Renal cortex interstitium (tissue), 11 donors: Measurements from ENCODE around the gene TMCO6. TPM values are rescaled to one million over a fixed set of nuclear protein-coding genes. Genes with fewer than 3 reads are reported as not detected.
"Not testable (repeated sequence)": the region's sequence is repeated elsewhere in the genome, so short reads cannot be mapped to it uniquely, and the experiment has no call there.

Source experiments
- DNase-seq, 11 donors: peaks; one replicate each; pipeline ENCODE4 v3.0.0-alpha.2; 2013; ENCODE audit warnings: low read depth in 9 of 11, low spot score in 4 of 11; ENCODE audit errors: extremely low read depth in 1 of 11
- polyA plus RNA-seq, 3 donors: library from polyadenylated mRNA; unstranded; fragments of 120-200 nt; gene quantifications; one replicate each; pipeline ENCODE4 v1.2.1, GENCODE V29; 2013; ENCODE audit not compliant: insufficient read length in 3 of 3

Gene TMCO6
- polyA plus RNA-seq, 3 donors: 16.1 to 19.3 (median 17.0) TPM

DNA sequence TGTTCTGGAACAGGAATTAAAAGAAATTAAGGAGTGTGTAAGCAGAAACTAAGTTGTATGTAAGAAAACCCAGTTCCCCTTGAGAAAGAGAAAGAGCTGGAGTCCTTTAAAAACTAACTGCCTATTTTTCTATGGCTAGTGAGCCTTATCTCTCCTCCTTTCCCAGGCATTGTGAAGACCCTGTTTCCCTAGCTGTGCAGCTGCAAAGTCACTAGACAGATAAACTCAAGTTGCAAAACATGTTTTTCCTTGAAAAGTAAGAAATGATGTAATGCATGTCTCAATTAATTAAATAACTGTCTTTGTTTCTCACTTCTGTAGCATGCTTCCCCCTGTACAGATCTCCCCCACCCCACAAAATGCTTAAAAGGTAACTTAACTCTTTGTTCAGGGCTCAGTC is 16.2 kb upstream of the TMCO6 start:
- DNase-seq: not testable (repeated sequence)

DNA sequence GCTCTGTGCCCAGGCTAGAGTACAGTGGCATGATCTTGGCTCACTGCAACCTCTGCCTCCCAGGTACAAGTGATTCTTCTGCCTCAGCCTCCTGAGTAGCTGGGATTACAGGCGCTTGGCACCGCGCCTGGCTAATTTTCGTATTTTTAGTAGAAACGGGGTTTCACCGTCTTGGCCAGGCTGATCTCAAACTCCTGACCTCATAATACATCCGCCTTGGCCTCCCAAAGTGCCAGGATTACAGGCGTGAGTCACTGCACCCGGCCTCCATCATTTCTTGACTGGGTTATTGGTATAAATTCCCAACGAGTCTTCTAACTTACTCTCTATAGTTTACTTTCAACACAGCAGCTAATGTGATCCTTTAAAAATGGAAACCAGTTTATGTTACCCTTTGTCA is 14.4 kb upstream of the TMCO6 start:
- not testable (repeated sequence) for DNase-seq

DNA sequence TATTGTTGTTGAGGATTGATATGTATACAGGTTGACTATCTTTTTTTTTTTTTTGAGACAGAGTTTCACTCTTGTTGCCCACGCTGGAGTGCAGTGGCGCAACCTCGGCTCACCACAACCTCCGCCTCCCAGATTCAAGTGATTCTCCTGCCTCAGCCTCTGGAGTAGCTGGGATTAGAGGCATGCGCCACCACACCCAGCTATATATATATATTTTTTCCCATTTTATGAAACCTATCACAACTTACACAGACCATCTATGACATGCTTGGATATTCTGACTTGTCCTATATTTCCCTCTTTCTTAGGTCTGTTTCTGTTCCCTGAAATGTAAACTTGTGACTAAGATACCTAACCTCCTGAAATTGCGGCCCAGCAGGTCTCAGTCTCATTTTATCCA is 11.3 kb upstream of the TMCO6 start:
- DNase-seq: no peak

DNA sequence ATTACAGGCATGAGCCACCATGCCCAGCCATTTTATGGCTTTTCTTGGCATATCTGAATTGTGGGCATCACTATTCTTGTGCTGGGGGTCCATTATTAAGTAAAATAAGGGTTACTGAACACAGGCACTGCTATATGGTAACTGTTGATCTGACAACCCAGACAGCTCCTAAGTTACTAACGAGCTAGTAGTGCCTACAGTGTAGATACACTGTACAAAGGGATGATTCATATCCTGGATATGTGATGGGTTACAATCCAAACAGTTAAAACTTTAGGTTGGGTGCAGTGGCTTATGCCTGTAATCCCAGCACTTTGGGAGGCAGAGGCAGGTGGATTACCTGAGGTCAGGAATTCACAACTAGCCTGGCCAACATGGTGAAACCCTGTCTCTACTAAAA is 10.5 kb upstream of the TMCO6 start:
- DNase-seq: no peak

DNA sequence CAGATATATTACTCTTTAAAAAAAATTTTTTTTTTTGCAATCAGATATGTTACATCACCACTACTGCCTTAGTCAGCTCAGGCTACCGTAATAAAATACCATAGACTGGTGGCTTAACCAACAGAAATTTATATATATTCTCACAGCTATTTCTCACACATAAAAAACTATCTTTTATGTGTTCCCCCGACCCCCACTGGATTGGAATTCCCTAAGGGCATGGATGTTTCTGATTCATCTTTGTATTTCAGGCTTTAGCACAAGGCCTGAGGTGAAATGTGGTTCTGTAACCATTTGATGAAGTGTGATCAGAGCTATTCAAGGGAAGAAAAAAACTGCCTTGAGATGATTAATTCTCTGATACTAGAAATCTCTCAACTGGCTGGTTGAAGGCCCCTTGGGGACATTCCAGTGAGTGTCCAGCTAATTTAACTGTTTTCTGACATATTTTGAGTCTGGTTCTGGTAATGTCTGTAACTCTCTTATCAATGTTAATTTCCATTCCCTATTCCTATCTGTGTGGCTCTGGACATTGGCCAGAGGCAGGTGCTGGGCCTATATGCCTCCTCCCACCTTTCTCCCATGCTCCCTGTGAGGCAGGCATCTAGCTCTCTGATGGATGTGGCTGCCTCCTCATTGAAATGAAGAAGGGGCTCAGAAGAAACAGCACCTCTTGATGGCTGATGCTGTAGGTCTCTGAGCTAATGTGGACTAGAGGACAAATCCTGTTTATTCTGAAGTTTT is 8.8 kb upstream of the TMCO6 start:
- DNase-seq: no peak

DNA sequence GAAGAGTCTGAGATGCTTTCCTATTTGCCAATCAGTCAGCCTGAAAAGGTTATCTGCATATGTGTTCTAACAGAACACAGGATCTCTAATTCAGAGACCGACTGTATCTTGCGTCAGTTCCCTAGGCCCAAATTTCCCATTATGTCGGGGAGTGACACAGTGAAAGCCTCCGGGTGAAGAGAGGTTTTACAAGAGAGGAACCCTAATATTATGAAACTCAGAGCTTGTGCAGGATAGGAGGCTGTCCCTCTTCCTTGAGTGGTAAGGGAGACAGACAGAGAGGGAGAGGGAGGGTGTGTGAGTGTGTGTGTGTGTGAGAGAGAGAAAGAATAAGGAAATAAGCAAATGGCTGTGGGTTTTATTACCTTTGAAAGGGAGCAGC is 8.2 kb upstream of the TMCO6 start:
- no peak for DNase-seq

DNA sequence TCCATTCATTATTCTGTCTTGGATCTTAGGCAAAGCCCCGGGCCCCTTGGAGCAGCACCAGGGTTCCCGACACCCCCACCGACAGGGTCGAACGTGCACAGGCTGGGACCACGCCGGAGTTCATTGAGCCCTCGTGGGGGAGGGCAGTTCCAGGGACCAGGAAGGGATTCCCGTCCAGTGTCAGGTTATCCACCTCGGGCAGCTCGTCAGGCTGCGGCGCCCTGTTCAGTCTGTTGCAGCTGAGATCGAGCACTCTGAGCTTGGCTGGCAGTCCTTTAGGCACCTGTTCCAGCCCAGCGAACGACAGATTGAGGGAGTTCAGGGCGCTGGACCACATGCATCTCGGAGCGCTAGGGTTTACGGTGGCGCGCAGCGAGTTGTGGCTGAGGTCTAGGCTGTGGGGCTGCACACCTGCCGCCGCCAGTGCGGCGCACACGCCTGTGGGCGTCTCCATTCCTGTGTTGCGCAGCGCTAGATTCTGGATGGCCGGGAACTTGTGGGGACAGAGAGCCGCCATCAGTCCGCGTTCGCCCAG is 7.4 kb upstream of the TMCO6 start:
- DNase-seq: peak in 3 of 11 donors; percentile 22 to 31 (median 28)

DNA sequence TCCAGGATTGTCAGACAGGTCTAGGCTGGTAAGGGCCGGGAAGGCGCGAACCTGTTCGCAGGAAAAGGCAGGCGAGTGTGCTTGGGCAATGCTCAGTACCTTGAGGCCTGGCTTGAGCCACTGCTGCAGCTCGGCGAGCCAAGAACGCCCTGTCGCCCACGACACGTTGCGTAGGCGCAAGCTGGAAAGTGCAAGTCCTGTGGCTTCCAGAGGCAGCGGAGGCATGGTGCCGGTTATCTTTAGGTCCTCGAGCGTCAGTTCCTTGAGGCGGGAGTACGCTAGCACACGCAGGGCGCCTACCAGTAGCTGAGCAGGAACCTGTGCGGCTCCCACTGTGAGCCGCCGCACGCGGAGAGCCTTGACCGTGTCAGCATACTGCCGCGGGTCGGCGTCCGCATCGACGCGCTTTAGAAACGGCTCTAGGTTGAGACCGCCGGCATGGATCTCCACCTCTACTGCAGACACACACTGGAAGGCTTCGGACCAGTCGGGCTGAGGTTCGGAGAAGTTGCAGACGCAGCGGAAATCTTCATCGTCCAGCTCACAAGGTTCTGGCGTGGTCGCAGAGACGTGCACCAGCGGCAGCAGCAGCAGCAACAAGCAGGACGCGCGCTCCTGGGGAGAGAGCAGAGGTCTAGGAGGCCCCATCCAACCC is 6.8 kb upstream of the TMCO6 start:
- peak in 2 of 11 donors; percentile 20 to 31 for DNase-seq

DNA sequence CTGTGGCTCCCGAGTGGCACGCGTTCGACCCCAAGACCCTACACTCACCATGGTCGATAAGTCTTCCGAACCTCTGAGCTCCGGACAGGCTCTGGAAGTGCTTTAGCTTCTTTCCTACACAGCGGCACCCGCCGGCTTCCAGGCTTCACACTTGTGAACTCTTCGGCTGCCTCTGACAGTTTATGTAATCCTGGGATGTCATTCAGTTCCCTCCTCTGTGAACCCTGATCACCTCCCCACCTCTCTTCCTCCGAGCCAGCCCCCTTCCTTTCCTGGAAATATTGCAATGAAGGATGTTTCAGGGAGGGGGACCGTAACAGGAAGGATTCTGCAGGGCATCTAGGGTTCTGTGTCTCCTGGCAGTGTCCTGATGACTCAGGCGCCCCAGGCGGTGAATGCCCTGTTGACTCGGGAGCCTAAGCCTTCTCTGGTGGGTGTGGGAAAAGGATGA is 6.2 kb upstream of the TMCO6 start, which contains the start of gene CD14:
TSS of gene CD14 (minus strand) at position 155 of the 451 bp plus-strand sequence. CDS start at position 51, 104 bp downstream.
- DNase-seq: no peak

DNA sequence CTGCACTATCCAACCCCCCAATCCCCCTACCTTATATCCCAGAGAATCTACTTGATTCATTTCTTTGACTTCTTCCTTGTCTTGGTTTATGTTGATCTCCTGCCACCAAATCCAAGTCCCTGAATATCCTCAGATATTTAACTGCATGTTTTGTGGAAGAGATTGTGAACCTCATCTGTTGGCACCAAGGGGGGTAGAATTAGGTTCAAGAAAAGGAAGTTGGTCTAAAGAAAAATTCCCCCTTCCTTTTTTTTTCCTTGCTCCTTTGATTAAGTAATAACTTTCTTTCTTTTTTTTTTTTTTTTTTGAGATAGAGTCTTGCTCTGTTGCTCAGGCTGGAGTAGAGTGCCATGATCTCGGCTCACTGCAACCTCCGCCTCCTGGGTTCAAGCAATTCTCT is 5.8 kb upstream of the TMCO6 start:
- DNase-seq: no peak

DNA sequence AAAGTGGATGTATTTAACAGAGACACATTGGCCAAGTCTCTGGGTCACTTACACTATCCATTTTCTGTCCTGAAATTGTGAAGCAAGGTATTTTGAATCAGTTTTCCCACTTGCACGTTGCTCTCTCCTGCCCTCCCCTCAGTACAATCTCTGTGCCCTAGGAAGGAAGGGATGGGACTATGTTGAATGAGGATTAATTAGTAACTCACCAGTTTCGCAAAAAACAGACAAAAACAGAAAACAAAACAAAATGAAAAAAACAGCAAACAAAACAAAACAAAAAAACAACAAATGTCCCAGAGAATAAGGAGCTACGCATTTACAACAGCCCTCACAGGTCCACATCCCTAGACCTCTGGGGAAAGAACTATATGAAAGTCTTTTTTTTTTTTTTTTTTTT is 5.1 kb upstream of the TMCO6 start:
- DNase-seq: no peak

DNA sequence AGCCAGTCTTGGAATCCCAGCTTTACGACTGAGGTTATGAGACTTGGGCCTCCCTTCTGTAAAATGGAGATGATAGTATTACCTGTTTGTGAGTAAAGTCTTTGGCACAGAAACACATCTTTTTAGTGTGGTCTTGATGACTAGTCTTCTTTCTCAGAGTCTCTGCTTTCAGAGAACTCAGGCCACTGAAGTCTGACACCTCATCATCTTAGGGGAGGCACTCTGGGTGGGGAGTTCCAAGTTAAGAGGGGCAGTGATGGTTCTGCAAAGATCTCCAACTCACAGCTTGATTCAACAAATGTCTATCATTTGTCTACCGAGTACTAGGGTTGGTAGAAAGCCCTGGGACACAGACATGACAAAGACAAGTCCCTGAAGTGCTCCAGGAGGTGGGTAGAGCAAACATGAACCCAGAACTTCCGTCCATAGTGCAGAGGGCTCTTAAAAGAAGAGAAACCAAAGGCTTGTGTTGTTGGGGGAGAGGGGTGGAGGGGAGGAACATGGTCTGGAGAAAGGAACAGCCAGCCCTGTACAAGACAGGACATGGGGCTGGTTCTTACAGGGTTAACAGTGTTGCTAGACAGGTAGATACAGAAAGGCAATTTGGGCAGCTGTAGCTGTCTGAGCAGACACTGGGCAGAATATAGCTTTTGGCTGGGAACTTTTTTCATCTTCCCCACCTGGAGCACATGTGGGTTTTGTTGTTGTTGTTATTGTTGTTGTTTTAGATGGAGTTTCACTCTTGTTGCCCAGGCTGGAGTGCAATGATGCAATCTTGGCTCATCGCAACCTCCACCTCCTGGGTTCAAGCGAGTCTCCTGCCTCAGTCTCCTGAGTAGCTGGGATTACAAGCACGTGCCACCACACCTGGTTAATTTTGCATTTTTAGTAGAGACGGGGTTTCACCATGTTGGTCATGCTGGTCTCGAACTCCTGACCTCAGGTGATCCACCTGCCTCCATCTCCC is 3.7 kb upstream of the TMCO6 start:
- DNase-seq: no peak

DNA sequence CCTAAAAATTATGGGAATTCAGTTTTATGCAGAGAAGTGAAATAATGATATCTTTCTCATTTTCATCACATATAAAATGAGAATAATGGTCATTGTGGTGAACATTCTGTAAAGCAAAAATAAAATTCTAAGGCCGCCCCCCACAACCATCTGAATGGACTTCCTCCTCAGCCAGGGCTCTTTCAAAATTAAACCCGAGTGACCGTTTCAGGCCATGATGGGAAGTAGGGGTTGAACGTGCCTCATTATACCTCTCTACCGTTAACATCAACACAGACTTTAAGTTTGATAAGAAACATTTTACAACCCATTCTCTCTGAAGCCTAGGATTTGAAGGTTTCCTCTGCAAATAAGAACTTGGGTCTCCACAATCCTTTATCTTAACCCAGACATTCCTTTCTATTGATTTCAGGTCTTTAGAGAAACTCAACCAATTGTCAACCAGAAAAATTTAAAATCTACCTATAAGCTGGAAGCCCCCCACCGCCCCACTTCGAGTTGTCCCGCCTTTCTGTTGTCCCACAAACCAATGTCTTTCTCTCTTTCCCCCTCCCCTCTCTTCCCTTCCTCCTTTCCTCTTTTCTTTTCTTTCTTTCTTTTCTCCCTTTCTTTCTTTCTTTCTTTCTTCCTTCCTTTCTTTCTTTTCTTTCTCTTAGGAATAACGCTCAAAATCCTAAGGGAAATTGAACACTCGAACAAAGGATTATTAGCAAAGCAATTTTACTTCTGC is 1.7 kb upstream of the TMCO6 start:
- no peak for DNase-seq

DNA sequence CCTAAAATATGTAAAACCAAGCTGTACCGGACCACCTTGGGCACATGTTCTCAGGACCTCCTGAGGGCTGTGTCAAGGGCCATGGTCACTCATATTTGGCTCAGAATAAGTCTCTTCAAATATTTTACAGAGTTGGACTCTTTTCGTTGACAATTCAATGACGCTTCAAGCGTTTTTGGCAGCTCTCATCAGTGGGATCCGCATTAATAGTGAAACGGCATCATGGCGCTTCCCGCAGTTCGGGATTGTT is 428 bp upstream of the TMCO6 start:
- not testable (repeated sequence) for DNase-seq

DNA sequence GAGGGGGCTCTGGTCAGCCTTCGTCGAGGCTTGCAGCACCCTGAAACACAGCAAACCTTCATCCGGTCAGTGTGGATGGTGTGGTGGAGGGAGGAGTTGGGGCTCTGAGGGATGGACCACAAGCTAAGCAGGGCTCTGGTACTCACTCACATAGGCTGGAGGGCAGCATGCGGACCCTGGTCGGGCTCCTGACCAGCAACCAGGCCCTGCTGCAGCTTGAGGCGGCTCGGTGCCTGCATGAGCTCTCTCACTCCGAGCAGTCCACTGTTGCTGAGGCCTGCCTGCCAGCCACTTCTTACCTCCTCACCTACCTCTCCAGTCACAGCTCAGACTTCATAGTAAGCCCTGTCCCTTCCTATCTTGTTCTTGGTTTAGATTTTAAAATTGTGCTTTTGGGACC is 2.5 kb downstream of the TMCO6 start:
- no peak for DNase-seq

DNA sequence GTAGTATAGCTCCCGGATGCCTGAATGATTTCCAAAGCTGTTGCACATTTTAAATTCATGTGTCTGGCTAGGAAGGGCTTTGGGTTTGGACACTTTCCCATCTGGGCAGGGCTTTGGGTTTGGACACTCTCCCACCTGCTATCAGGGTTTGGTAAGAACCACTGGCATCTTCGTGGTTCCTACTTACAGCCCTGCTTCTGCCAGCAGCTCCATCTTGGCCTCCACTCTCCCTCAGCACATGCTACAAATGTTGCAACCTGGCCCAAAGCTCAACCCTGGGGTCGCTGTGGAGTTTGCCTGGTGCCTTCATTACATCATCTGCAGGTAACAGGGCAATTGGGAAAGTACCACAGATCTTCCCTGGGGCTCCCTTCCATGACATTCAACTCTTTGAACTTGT is 3.5 kb downstream of the TMCO6 start:
- DNase-seq: no peak

DNA sequence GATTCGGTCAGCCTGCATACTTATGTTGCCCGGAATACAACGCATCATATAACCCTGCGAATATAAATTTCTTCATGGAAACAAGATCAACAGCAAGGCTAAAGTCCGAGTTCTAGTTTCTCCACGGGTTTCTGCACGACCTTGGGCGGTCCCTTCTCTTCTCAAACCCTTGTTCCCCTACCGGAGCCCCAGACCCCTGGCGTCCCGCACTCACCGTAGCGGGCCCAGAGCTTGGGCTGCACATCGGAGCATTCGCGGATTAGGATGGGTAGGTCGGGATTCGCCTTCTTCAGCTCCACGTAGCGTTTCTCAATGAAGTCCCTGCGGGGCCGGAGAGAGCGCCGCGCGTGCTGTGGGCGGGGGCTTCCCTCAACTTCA is 7.8 kb downstream of the TMCO6 start:
- no peak for DNase-seq

DNA sequence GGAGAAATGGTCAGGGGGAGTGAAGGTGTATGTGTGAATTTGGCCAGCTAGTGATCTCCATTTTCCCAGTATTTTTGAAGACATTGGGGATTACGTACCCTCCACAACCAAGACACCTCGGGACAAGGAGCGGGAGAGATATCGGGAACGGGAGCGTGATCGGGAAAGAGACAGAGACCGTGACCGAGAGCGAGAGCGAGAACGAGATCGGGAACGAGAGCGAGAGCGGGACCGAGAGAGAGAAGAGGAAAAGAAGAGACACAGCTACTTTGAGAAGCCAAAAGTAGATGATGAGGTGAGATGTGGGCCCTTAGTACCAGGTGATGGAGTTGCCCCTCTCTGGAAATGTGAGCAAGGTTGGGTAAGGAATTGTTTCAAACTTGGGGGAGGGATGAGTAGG is 19.6 kb downstream of the TMCO6 start:
- DNase-seq: no peak

DNA sequence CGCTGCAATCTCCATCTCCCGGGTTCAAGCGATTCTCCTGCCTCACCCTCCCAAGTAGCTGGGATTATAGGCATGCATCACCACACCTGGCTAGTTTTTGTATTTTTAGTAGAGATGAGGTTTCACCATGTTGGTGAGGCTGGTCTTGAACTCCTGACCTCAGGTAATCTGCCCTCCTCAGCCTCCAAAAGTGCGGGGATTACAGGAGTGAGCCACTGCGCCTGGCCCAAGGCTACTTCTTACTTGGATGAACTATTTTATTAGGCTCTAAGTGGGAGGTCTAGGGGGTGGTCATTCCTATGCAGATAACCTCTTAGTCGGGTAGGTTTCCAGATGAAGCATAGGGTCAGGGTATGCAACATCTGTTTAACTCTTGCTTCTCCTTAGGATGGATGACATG is 21.1 kb downstream of the TMCO6 start:
- not testable (repeated sequence) for DNase-seq
